GM19395 (cell line): ENCODE results near the gene ELAVL2.

ENCODE experiments used
- ATAC-seq: cut with Tn5 transposase; IDR thresholded peaks from one replicate; pipeline ENCODE4 v1.9.1; 2021; ENCODE audit warnings: mild to moderate bottlenecking, moderate library complexity; ENCODE audit not compliant: unreplicated experiment

Gene ELAVL2

DNA sequence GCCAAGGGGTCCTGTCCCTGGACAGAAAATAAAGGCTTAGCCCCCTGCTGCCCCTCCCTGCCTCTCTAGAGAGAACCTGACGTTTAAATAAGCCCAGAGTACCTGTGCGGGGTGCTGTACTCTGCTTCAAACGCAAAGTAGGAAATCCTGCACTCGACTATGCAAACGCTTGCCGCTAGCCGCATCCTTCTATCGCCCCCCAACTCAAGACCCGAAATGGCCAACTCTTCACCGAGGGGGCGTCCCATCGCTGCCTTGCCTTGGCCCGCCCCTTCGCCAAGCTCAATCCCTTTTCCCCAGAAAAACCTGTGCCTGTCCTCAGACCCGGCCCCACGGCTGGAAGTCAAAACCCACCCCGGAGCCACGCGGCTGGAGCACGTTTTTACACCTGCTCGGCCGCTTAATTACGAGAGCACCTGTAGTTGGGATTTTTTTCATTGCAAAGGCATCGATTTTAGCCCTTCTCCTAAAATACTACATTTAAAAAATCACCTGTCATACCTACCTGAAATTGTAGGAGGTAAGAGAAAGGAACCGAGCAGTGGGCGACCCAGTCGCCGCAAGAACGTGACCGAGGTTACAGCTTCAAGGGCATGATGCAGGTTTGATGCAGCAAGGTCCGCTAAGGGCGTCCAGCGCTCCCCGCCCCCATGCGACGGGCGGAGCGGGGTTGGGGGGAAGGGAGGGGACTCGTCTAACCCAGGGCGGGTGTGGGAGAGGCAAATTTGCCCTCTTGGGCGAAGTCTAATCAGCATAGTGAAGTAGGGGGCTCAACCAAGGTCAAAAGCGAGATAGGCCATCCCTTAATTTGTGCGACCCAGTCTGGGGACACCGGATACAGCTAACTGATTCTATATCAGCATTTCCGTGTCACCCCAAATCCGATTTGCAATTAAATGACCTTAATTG, 3.5 kb downstream of the ELAVL2 start:
- ATAC-seq, result no peak

DNA sequence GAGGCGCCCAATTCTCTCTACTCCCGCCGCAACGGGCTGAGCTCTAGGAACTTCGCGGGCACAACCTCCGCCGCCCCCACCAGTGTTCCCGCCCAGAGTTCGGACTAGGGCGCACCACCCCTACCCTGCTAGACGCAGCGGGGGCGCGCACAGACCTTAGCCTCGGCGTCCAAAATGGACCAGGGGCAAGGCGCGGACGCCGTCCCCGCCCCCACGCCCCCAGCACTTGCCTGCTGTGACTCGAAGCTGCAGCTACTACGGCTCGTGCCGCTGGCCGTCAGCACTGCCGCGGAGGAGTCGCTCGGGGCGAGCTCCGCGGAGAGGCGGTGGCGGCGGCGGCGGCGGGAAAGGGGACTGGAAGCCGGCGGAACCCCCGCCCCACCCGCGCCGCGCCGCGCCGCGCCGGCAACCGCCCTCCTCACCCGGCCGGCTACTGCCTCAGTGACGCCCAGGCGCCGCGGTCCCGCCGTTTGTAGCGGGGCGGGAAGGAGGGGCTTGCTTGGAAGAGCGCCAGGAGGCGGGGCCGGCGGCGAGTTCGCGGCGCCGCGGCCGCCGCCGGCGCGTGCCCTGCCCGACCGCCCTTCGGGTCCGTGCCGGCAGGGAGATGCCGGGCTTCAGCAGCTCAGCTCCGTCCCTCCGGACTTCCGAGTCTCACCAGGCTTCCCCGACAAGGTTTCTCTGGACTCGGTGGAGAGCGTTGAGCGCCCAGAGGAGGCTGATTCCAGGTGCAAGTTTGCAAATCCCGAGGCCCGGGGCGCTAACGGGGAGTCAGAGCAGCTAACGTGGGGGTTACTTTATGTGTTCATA, 4.5 kb downstream of the ELAVL2 start:
- no peak for ATAC-seq

- no peak for ATAC-seq
Measured at GRCh38 chr9:23820451-23821374, 5.3 kb downstream of the ELAVL2 start.

DNA sequence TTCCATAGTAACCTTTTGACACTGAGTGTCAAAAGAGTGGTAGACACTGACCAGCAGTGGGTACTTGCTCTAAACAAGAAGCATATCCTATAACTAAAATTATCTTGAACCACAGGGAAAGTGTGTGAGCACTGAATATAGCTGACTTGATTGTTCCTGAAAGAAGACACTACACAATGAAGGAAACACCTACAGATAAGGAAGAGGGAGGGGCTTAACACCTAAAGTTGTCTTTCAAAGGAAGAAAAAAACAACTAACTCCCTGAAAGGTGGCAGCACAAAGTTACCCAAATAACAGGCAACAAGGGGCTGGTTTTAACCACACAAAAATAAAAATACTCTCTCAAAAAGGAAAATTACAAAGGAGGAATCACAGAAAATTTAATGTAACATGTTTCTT, 6.6 kb downstream of the ELAVL2 start:
- ATAC-seq, result no peak

GRCh38 chr9:23814243-23814642, 11.8 kb downstream of the ELAVL2 start:
- no peak for ATAC-seq

DNA sequence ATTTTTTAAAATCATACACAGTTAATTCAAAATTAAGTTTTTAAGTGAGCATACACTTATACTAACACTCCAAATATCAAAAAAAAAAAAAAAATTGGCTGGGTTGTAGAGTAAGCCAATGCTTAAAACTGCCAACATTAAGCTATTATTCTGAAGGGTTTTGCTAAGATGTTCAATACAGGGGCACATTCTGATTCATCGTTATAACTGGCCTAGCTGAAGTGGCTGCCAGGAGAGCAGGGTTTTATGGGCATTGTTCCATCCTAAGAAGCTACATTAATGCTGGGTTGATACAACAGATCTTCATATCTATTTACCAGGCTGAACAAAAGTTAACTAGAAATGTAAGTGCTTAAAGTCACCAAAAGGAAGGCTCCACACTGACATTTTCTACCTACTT, 13.4 kb downstream of the ELAVL2 start:
- ATAC-seq, result no peak

- no peak for ATAC-seq
Measured at GRCh38 chr9:23811633-23812032, 14.4 kb downstream of the ELAVL2 start.

DNA sequence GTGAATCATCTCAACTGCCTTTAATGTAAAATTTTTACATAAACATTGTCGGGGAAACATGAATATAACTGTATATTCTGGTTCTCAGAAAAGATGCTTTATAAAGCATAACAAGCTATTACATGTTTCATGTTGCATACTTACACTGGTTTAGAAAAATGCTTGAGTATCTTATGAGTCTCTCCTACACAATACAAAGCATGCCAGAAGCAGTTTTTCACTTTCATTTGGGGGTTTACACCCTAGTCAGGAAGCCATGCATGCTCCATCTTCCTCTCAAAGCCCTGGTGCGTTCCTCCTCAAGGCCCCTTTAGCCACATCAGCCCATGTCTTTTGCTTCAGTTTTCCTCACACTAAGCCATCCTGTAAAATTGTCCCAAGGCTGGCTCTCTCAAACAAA, 22.8 kb downstream of the ELAVL2 start:
- no peak for ATAC-seq

DNA sequence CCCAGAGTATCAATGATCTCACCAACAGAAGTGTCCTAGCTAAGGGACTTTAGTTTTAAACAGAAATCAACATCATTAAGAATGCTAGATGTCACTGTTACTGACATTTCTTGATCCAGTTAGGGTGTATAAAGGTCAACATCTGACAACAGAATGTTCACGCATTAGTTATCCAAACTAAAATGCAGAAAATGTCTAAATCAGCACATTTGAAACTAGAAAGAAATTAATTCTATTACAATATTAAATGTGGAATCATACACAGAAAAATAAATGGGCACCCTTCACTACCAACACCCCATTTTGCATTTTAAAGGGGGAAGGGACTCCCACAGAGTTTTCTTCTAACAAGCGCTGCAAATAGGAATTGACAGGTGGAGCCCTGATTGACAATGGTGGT, 24.5 kb downstream of the ELAVL2 start:
- no peak for ATAC-seq

GRCh38 chr9:23799521-23799920, 26.5 kb downstream of the ELAVL2 start:
- no peak for ATAC-seq

- ATAC-seq, result no peak
Measured at GRCh38 chr9:23798325-23798724, 27.7 kb downstream of the ELAVL2 start.

- no peak for ATAC-seq
Measured at GRCh38 chr9:23796209-23796608, 29.8 kb downstream of the ELAVL2 start.

DNA sequence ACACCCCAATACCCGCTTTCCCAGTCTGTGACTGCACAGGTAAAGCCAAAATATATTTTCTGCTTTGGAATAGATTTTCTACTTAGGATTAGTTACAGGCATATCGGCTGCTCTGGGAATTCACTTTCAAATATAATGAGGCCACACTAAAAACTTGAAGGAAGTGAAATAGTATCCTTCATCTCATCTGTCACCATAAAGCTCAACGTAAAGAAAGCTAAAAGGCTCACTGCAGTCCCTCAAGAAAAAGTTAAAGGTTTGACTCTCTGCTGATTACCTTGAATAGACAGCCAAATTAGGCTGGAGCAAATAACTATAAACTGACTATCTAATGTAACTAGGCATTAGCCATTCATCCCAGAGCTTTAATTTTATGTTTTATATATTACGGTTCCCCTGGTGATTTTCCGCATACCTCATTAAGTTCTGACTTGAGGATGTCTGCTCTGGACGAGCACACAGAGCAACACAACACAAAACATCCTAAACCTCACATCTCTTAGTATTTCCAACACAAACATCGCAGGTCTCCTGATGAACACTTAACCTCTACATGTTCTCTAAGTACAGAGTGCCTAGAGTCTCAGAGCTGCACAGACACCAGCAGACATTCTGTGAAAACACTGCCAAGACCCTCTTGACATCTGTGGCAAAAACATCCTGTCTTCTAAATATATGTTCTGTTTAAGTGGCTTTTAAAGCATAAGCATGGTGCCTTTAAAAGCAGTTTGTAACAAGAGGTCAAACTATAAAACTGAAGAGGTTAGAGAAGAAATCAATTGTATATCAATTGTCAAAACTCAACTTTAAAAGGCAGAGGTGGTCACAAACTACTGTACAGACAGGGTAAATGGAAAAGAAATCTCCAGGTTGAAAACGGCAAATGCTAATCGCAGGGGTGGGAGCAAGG, 35.4 kb downstream of the ELAVL2 start:
- ATAC-seq, result no peak

DNA sequence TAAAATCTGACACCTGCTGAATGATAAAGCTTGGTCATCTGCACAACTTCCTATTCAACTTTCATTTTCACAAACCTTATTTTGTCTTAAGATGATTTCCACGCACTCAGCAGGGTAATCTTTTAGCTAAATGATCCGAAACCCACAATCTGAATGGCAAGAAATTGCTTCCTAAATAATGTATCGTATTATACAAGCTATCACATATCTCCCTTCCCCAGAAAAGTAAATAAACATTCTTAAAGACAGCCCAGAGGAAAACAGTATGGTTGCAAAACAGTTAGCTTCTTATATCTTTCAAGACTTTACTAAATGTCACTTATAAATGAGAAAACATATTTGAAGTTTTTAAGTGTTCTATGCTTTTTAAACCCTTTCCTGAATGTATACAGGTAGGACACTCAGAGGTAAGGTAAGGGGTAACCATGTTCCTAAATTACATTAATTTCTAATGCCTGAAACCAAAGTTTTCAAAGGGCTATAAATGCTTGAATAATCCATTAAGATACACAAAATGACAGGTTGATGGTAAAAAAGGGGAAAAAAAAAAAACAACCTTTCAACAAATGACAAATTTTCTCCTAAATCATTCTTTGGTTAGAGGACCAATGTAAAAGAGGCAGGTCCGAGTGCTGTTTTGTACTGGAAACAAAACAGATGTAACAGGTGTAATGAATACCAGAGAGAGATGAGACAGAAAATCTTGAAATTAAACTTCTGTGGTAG, 36.3 kb downstream of the ELAVL2 start:
- no peak for ATAC-seq

GRCh38 chr9:23784962-23785361, 41.1 kb downstream of the ELAVL2 start:
- ATAC-seq, result no peak

DNA sequence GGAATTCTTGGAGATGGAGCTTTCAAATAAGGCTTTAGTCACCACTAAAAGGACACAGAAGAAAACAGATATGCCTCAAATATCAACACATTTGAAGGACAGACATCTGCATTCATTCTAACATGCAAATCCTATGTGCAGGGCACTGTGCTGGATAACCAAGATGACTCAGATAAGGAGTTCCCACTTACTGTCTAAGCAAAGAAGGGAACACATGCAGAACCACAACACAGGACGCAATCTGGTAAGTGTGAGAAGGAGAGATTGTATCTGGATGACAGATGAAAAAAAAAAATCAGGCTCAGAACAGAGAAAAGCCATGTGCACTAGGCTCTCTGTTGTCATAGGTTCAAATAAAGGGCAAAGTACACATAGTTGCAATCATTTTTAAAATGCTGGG, 42.5 kb downstream of the ELAVL2 start:
- ATAC-seq, result no peak

GRCh38 chr9:23779220-23779619, 46.8 kb downstream of the ELAVL2 start:
- ATAC-seq, result no peak

- ATAC-seq, result no peak
Measured at GRCh38 chr9:23777328-23777727, 48.7 kb downstream of the ELAVL2 start.

- ATAC-seq, result no peak
Measured at GRCh38 chr9:23775549-23775948, 50.5 kb downstream of the ELAVL2 start.
